ENCODE measurements around the gene ENTPD7. TPM values are rescaled to one million over a fixed set of nuclear protein-coding genes. Genes with fewer than 3 reads are reported as not detected.
A peak's percentile ranks its signal among the peaks of the same experiment; 100 is the strongest.

ENTPD7 gene
- polyA plus RNA-seq (2013, experiment 1 of 2): 16.1 TPM
- 16.0 TPM for polyA plus RNA-seq (2013, experiment 2 of 2)

- H3K18ac ChIP-seq (ENCODE audit: low read depth in 1 of 2, low read length in 2 of 2): peak within 1 kb of the TSS; percentile 48 to 90
- no peaks in the 10 kb centered on the region for H3K9me3 ChIP-seq (ENCODE audit: control insufficient read depth, low read length)
These were observed at the start of gene ENTPD7 for GRCh38 chr10:99659031-99659867. TSS of gene ENTPD7 (plus strand) at chr10:99659509. CDS start at chr10:99659957, 448 bp downstream.

GRCh38 chr10:99610221-99610620 is 49.1 kb upstream of the ENTPD7 start:
- Histone ChIP-seq H3K9ac (ENCODE audit: low read length) (no peak overlapping the region), H2AK5ac (ENCODE audit: low read length, severe bottlenecking) (no peak overlapping the region), H3K4me2 (ENCODE audit: low read length, poor library complexity, severe bottlenecking) (no peak overlapping the region), H3K23ac (ENCODE audit: low read length in 2 of 2) (no peak overlapping the region), H2BK15ac (ENCODE audit: low read depth, poor library complexity, severe bottlenecking) (no peak overlapping the region), H2AFZ (ENCODE audit: low read depth, low read length) (no peak overlapping the region), H3K27me3 (ENCODE audit: control insufficient read depth in 1 of 2, insufficient read depth in 1 of 2, low read length in 2 of 2) (no peaks in the 10 kb centered on the region), H4K91ac (ENCODE audit: low read length) (no peak overlapping the region), H3K36me3 (ENCODE audit: control insufficient read depth in 1 of 2, insufficient read depth in 2 of 2, low read depth in 1 of 2, low read length in 2 of 2) (peaks cover 28 to 60% of the 10 kb centered on the region in 2 experiments), H3K18ac (ENCODE audit: low read depth in 1 of 2, low read length in 2 of 2) (no peak overlapping the region), H2BK12ac (ENCODE audit: low read length in 2 of 2) (no peak overlapping the region), H2BK120ac (ENCODE audit: low read depth, low read length) (no peak overlapping the region), H2BK5ac (ENCODE audit: low read depth, low read length, poor library complexity, severe bottlenecking) (no peak overlapping the region), H3K9me3 (ENCODE audit: control insufficient read depth, low read length) (no peaks in the 10 kb centered on the region), H4K8ac (ENCODE audit: low read length) (no peak overlapping the region), H3K4me1 (ENCODE audit: control insufficient read depth, insufficient read depth, low read depth, low read length) (no peaks in the 10 kb centered on the region), H3K4ac (ENCODE audit: low read depth in 1 of 2, low read length in 2 of 2) (no peak overlapping the region), H3K4me3 (ENCODE audit: insufficient read depth in 1 of 2, low read depth in 1 of 2, low read length in 2 of 2) (no peak overlapping the region), H3K14ac (ENCODE audit: low read length in 2 of 2) (no peak overlapping the region), H3K79me1 (replicated peaks; ENCODE audit: low read length, poor library complexity, severe bottlenecking) (peaks cover 24% of the 10 kb centered on the region), H3K27ac (ENCODE audit: low read length, poor library complexity, severe bottlenecking) (no peak overlapping the region)
- DNase-seq: no peak
- WGBS: 100% methylated on average over 3 of the region's 3 CpGs

More at GRCh38 chr10:99659031-99659867, at the start of gene ENTPD7:
- peak within 1 kb of the TSS; percentile 98 for H3K9ac ChIP-seq (ENCODE audit: low read length)
- H3K36me3 ChIP-seq (ENCODE audit: control insufficient read depth in 1 of 2, insufficient read depth in 2 of 2, low read depth in 1 of 2, low read length in 2 of 2): peaks cover 4 to 22% of the 10 kb centered on the region in 2 experiments
- no peaks in the 10 kb centered on the region for H3K27me3 ChIP-seq (ENCODE audit: control insufficient read depth in 1 of 2, insufficient read depth in 1 of 2, low read length in 2 of 2)
- peak within 1 kb of the TSS; percentile 57 to 76 for H3K4ac ChIP-seq (ENCODE audit: low read depth in 1 of 2, low read length in 2 of 2)
- H2AK5ac ChIP-seq (ENCODE audit: low read length, severe bottlenecking): no peak within 1 kb of the TSS
- peak within 1 kb of the TSS in 1 of 2 experiments; percentile 66 for H2BK12ac ChIP-seq (ENCODE audit: low read length in 2 of 2)
- H3K79me1 ChIP-seq (replicated peaks; ENCODE audit: low read length, poor library complexity, severe bottlenecking): peaks cover 6% of the 10 kb centered on the region
- peak within 1 kb of the TSS; percentile 44 for H3K27ac ChIP-seq (ENCODE audit: low read length, poor library complexity, severe bottlenecking)
- peak within 1 kb of the TSS; percentile 86 to 91 for H3K4me3 ChIP-seq (ENCODE audit: insufficient read depth in 1 of 2, low read depth in 1 of 2, low read length in 2 of 2)
- DNase-seq: peak; percentile 97
- peak within 1 kb of the TSS in 1 of 2 experiments; percentile 34 for H3K23ac ChIP-seq (ENCODE audit: low read length in 2 of 2)
- whole genome bisulfite sequencing: 1% methylated on average over 64 of the region's 71 CpGs
- H4K8ac ChIP-seq (ENCODE audit: low read length): peak within 1 kb of the TSS; percentile 62
- H3K14ac ChIP-seq (ENCODE audit: low read length in 2 of 2): peak within 1 kb of the TSS in 1 of 2 experiments; percentile 86
- peak within 1 kb of the TSS; percentile 86 for H2BK15ac ChIP-seq (ENCODE audit: low read depth, poor library complexity, severe bottlenecking)
- H3K4me1 ChIP-seq (ENCODE audit: control insufficient read depth, insufficient read depth, low read depth, low read length): peaks cover 9% of the 10 kb centered on the region
- peak within 1 kb of the TSS; percentile 49 for H4K91ac ChIP-seq (ENCODE audit: low read length)
- no peak within 1 kb of the TSS for H2BK5ac ChIP-seq (ENCODE audit: low read depth, low read length, poor library complexity, severe bottlenecking)
- H3K4me2 ChIP-seq (ENCODE audit: low read length, poor library complexity, severe bottlenecking): peak within 1 kb of the TSS; percentile 76
- peak within 1 kb of the TSS; percentile 97 for H2AFZ ChIP-seq (ENCODE audit: low read depth, low read length)
- no peak within 1 kb of the TSS for H2BK120ac ChIP-seq (ENCODE audit: low read depth, low read length)

GRCh38 chr10:99611326-99611725 is 48.0 kb upstream of the ENTPD7 start:
- WGBS: 87% methylated on average over 4 of the region's 4 CpGs
- no peak for DNase-seq
- H3K4ac ChIP-seq (ENCODE audit: low read depth in 1 of 2, low read length in 2 of 2): no peak overlapping the region

GRCh38 chr10:99612167-99612831 is 47.0 kb upstream of the ENTPD7 start:
- Histone ChIP-seq H2BK120ac (ENCODE audit: low read depth, low read length) (no peak overlapping the region), H2BK12ac (ENCODE audit: low read length in 2 of 2) (no peak overlapping the region), H3K18ac (ENCODE audit: low read depth in 1 of 2, low read length in 2 of 2) (no peak overlapping the region), H3K9me3 (ENCODE audit: control insufficient read depth, low read length) (no peaks in the 10 kb centered on the region), H3K4me2 (ENCODE audit: low read length, poor library complexity, severe bottlenecking) (no peak overlapping the region), H2BK15ac (ENCODE audit: low read depth, poor library complexity, severe bottlenecking) (no peak overlapping the region), H3K14ac (ENCODE audit: low read length in 2 of 2) (no peak overlapping the region), H2BK5ac (ENCODE audit: low read depth, low read length, poor library complexity, severe bottlenecking) (no peak overlapping the region), H3K23ac (ENCODE audit: low read length in 2 of 2) (no peak overlapping the region), H3K27me3 (ENCODE audit: control insufficient read depth in 1 of 2, insufficient read depth in 1 of 2, low read length in 2 of 2) (no peaks in the 10 kb centered on the region), H2AK5ac (ENCODE audit: low read length, severe bottlenecking) (no peak overlapping the region), H3K36me3 (ENCODE audit: control insufficient read depth in 1 of 2, insufficient read depth in 2 of 2, low read depth in 1 of 2, low read length in 2 of 2) (peaks cover 28 to 65% of the 10 kb centered on the region in 2 experiments), H3K9ac (ENCODE audit: low read length) (no peak overlapping the region), H3K4ac (ENCODE audit: low read depth in 1 of 2, low read length in 2 of 2) (no peak overlapping the region), H2AFZ (ENCODE audit: low read depth, low read length) (no peak overlapping the region), H3K79me1 (replicated peaks; ENCODE audit: low read length, poor library complexity, severe bottlenecking) (peaks cover 27% of the 10 kb centered on the region), H4K91ac (ENCODE audit: low read length) (no peak overlapping the region), H4K8ac (ENCODE audit: low read length) (no peak overlapping the region), H3K4me1 (ENCODE audit: control insufficient read depth, insufficient read depth, low read depth, low read length) (no peaks in the 10 kb centered on the region), H3K27ac (ENCODE audit: low read length, poor library complexity, severe bottlenecking) (no peak overlapping the region), H3K4me3 (ENCODE audit: insufficient read depth in 1 of 2, low read depth in 1 of 2, low read length in 2 of 2) (no peak overlapping the region)
- peak; percentile 76 for DNase-seq
- WGBS: 25% methylated on average over 7 of the region's 7 CpGs

More at GRCh38 chr10:99611326-99611725, 48.0 kb upstream of the ENTPD7 start:
- Histone ChIP-seq H3K27ac (ENCODE audit: low read length, poor library complexity, severe bottlenecking) (no peak overlapping the region), H4K8ac (ENCODE audit: low read length) (no peak overlapping the region), H3K4me3 (ENCODE audit: insufficient read depth in 1 of 2, low read depth in 1 of 2, low read length in 2 of 2) (no peak overlapping the region), H3K9ac (ENCODE audit: low read length) (no peak overlapping the region), H3K14ac (ENCODE audit: low read length in 2 of 2) (no peak overlapping the region), H3K27me3 (ENCODE audit: control insufficient read depth in 1 of 2, insufficient read depth in 1 of 2, low read length in 2 of 2) (no peaks in the 10 kb centered on the region), H2BK5ac (ENCODE audit: low read depth, low read length, poor library complexity, severe bottlenecking) (no peak overlapping the region), H3K36me3 (ENCODE audit: control insufficient read depth in 1 of 2, insufficient read depth in 2 of 2, low read depth in 1 of 2, low read length in 2 of 2) (peaks cover 28 to 62% of the 10 kb centered on the region in 2 experiments), H3K23ac (ENCODE audit: low read length in 2 of 2) (no peak overlapping the region), H3K9me3 (ENCODE audit: control insufficient read depth, low read length) (no peaks in the 10 kb centered on the region), H3K4me2 (ENCODE audit: low read length, poor library complexity, severe bottlenecking) (no peak overlapping the region), H3K79me1 (replicated peaks; ENCODE audit: low read length, poor library complexity, severe bottlenecking) (peaks cover 25% of the 10 kb centered on the region), H4K91ac (ENCODE audit: low read length) (no peak overlapping the region), H2AFZ (ENCODE audit: low read depth, low read length) (no peak overlapping the region), H2BK15ac (ENCODE audit: low read depth, poor library complexity, severe bottlenecking) (no peak overlapping the region), H2AK5ac (ENCODE audit: low read length, severe bottlenecking) (no peak overlapping the region), H3K18ac (ENCODE audit: low read depth in 1 of 2, low read length in 2 of 2) (no peak overlapping the region), H2BK12ac (ENCODE audit: low read length in 2 of 2) (no peak overlapping the region), H3K4me1 (ENCODE audit: control insufficient read depth, insufficient read depth, low read depth, low read length) (no peaks in the 10 kb centered on the region), H2BK120ac (ENCODE audit: low read depth, low read length) (no peak overlapping the region)

Data from mesenchymal stem cell (in vitro differentiated cells and primary cell).